WERI-Rb-1 (cell line): ENCODE measurements around the gene AFF4.

Experiments used
- DNase-seq: peaks from one replicate; pipeline ENCODE4 v3.0.0-alpha.2; 2020
- H3K27ac ChIP-seq: fragments of 250-450 bp; sonication (Bioruptor Pico); 2 replicates; pipeline ENCODE4 v1.5.1; 2020; ENCODE audit warnings: mild to moderate bottlenecking, moderate library complexity
- H3K27me3 ChIP-seq: fragments of 250-450 bp; sonication (Bioruptor Pico); 2 replicates; pipeline ENCODE4 v1.5.1; 2021; ENCODE audit warnings: mild to moderate bottlenecking, low read depth, moderate library complexity; ENCODE audit not compliant: insufficient read depth, severe bottlenecking
- H3K36me3 ChIP-seq: fragments of 250-450 bp; sonication (Bioruptor Pico); 2 replicates; pipeline ENCODE4 v1.5.1; 2020; ENCODE audit warnings: mild to moderate bottlenecking, moderate library complexity
- H3K4me3 ChIP-seq: 2 replicates; pipeline ENCODE4 v1.5.1; 2011; ENCODE audit warnings: low read depth, mild to moderate bottlenecking, control low read depth, low read length
- H3K9me3 ChIP-seq: fragments of 250-450 bp; sonication (Bioruptor Pico); 2 replicates; pipeline ENCODE4 v1.5.1; 2021; ENCODE audit warnings: mild to moderate bottlenecking, moderate library complexity; ENCODE audit not compliant: severe bottlenecking
- CTCF ChIP-seq: IDR thresholded peaks from 2 replicates; pipeline ENCODE4 v1.5.1; 2011; ENCODE audit warnings: low read depth, mild to moderate bottlenecking, control low read depth, inconsistent platforms, low read length

Gene AFF4

GRCh38 chr5:132943362-132944022 is 19.9 kb downstream of the AFF4 start:
- H3K27me3 ChIP-seq, result no peaks in the 10 kb centered on the region
- H3K4me3 ChIP-seq, result no peak overlapping the region
- peaks cover 5% of the 10 kb centered on the region for H3K36me3 ChIP-seq
- DNase-seq, result no peak
- TF ChIP-seq CTCF, result no peak
- H3K27ac ChIP-seq, result no peak overlapping the region
- no peaks in the 10 kb centered on the region for H3K9me3 ChIP-seq

- no peaks in the 10 kb centered on the region for H3K27me3 ChIP-seq
- H3K36me3 ChIP-seq, result peaks cover 11% of the 10 kb centered on the region
- no peak for TF ChIP-seq CTCF
- no peak overlapping the region for H3K4me3 ChIP-seq
- no peak overlapping the region for H3K27ac ChIP-seq
- no peaks in the 10 kb centered on the region for H3K9me3 ChIP-seq
- no peak for DNase-seq
Measured at GRCh38 chr5:132941331-132941730, 22.1 kb downstream of the AFF4 start.

GRCh38 chr5:132928062-132928407 is 35.4 kb downstream of the AFF4 start:
- no peak overlapping the region for H3K27ac ChIP-seq
- H3K4me3 ChIP-seq, result no peak overlapping the region
- no peaks in the 10 kb centered on the region for H3K27me3 ChIP-seq
- peaks cover 70% of the 10 kb centered on the region for H3K36me3 ChIP-seq
- no peak for DNase-seq
- no peak for TF ChIP-seq CTCF
- H3K9me3 ChIP-seq, result no peaks in the 10 kb centered on the region

GRCh38 chr5:132927355-132928061 is 35.9 kb downstream of the AFF4 start:
- Histone ChIP-seq H3K27me3 (no peaks in the 10 kb centered on the region), H3K9me3 (no peaks in the 10 kb centered on the region), H3K27ac (no peak overlapping the region), H3K4me3 (no peak overlapping the region), H3K36me3 (peaks cover 68% of the 10 kb centered on the region)
- DNase-seq, result no peak
- no peak for TF ChIP-seq CTCF

- Histone ChIP-seq H3K27ac (no peak overlapping the region), H3K36me3 (peaks cover 67% of the 10 kb centered on the region), H3K4me3 (no peak overlapping the region), H3K9me3 (no peaks in the 10 kb centered on the region), H3K27me3 (no peaks in the 10 kb centered on the region)
- TF ChIP-seq CTCF, result no peak
- DNase-seq, result peak; percentile 38
Measured at GRCh38 chr5:132926437-132926836, 37.0 kb downstream of the AFF4 start.
